ENCODE measurements around the gene KASH5.
"Not testable (repeated sequence)": the region's sequence is repeated elsewhere in the genome, so short reads cannot be mapped to it uniquely, and the experiment has no call there.

The KASH5 gene

GRCh38 chr19:49362048-49362928, 25.8 kb upstream of the KASH5 start, which contains the start of gene TEAD2:
Gene TEAD2 (minus strand): TSS chr19:49362416. CDS start chr19:49360075, 2,341 bp downstream.
- no peak for DNase-seq (ENCODE audit: low read depth)

- DNase-seq (ENCODE audit: low read depth) = no peak
These were observed 25.2 kb upstream of the KASH5 start for GRCh38 chr19:49362929-49363267.

GRCh38 chr19:49363268-49364082, 24.6 kb upstream of the KASH5 start, which contains the start of gene DKKL1:
Gene DKKL1 (plus strand): TSS chr19:49363877. CDS start chr19:49363999, 122 bp downstream.
- DNase-seq (ENCODE audit: low read depth) = peak; percentile 47

- DNase-seq (ENCODE audit: low read depth) = no peak
These were observed 23.8 kb upstream of the KASH5 start for GRCh38 chr19:49364083-49364737.

GRCh38 chr19:49366110-49366509, 21.9 kb upstream of the KASH5 start:
- no peak for DNase-seq (ENCODE audit: low read depth)

GRCh38 chr19:49368711-49369358, 19.2 kb upstream of the KASH5 start:
- no peak for DNase-seq (ENCODE audit: low read depth)

GRCh38 chr19:49371184-49371583, 16.9 kb upstream of the KASH5 start:
- DNase-seq (ENCODE audit: low read depth) = no peak

- DNase-seq (ENCODE audit: low read depth) = not testable (repeated sequence)
These were observed 14.9 kb upstream of the KASH5 start for GRCh38 chr19:49373174-49373573.

- DNase-seq (ENCODE audit: low read depth) = no peak
These were observed 13.2 kb upstream of the KASH5 start for GRCh38 chr19:49374665-49375434.

- DNase-seq (ENCODE audit: low read depth) = no peak
These were observed 9.5 kb upstream of the KASH5 start for GRCh38 chr19:49378512-49378911.

GRCh38 chr19:49380391-49380790, 7.7 kb upstream of the KASH5 start:
- DNase-seq (ENCODE audit: low read depth) = no peak

GRCh38 chr19:49382639-49383038, 5.4 kb upstream of the KASH5 start:
- DNase-seq (ENCODE audit: low read depth) = no peak

GRCh38 chr19:49383599-49383998, 4.5 kb upstream of the KASH5 start:
- no peak for DNase-seq (ENCODE audit: low read depth)

- DNase-seq (ENCODE audit: low read depth) = no peak
These were observed 1.4 kb downstream of the KASH5 start for GRCh38 chr19:49389406-49389805.

- no peak for DNase-seq (ENCODE audit: low read depth)
These were observed 2.3 kb downstream of the KASH5 start for GRCh38 chr19:49390131-49390928.

- no peak for DNase-seq (ENCODE audit: low read depth)
These were observed 2.9 kb downstream of the KASH5 start for GRCh38 chr19:49390929-49391359.

GRCh38 chr19:49391581-49392399, 3.7 kb downstream of the KASH5 start:
- peak; percentile 63 for DNase-seq (ENCODE audit: low read depth)

GRCh38 chr19:49393881-49394280, 5.8 kb downstream of the KASH5 start:
- no peak for DNase-seq (ENCODE audit: low read depth)

Measured in activated T-helper 9 cell treated with anti-CD3 and anti-CD28 coated beads, Interleukin-2, amount 50 U/mL, for 16 hours (primary cell).